C4-2B (cell line): Measurements from ENCODE around the gene ADD3.

Experiments
- ZFX ChIP-seq: fragments of 450-650 bp; IDR thresholded peaks from 2 replicates; pipeline ENCODE4 v1.6.1; 2017
- TF ChIP-seq, protein P1 (sequence below): fragments of 450-650 bp; conservative IDR thresholded peaks from 2 replicates; pipeline ENCODE4 v1.5.1; 2017; ENCODE audit warnings: mild to moderate bottlenecking

DNA sequence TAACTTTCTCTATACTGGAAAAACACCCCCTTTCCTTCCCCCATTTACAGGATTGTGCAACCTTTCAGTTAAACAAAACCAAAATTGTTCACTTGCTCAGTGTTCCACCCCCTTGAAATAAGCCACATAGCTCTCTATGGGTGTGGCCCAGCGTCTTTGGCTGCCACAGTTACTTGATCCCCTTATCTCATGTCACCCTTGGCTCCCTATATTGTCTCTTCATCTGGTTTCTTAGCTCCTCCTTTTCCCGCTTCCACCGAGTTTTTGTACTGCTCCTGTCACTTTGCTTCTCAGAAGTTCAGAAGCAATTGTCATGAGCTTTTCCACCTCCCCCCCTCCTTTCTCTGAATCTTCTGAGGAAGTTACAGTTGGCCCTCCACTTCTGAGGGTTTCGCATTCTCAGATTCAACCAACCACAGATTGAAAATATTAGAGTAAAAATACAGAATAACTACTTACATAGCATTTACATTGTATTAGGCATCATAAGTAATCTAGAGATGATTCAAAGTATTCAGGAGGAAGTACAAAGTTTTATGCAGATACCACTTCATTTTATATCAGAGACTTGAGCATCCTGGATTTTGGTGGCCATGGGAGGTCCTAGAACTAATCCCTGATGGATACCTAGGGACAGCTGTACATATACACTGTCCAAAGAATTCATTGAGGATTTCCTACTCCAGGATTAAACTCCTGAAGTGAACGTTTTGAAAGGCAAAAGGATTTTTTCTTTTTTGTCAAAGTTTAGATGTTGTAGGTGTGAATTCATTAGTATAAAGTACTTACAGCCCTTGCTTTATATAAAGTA is 60.4 kb downstream of the ADD3 start:
- TF ChIP-seq, protein P1, sequence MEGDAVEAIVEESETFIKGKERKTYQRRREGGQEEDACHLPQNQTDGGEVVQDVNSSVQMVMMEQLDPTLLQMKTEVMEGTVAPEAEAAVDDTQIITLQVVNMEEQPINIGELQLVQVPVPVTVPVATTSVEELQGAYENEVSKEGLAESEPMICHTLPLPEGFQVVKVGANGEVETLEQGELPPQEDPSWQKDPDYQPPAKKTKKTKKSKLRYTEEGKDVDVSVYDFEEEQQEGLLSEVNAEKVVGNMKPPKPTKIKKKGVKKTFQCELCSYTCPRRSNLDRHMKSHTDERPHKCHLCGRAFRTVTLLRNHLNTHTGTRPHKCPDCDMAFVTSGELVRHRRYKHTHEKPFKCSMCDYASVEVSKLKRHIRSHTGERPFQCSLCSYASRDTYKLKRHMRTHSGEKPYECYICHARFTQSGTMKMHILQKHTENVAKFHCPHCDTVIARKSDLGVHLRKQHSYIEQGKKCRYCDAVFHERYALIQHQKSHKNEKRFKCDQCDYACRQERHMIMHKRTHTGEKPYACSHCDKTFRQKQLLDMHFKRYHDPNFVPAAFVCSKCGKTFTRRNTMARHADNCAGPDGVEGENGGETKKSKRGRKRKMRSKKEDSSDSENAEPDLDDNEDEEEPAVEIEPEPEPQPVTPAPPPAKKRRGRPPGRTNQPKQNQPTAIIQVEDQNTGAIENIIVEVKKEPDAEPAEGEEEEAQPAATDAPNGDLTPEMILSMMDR: no peak
- no peak for TF ChIP-seq ZFX
